Lower lobe of right lung (tissue), 2 donors: Measurements from ENCODE around the gene MFGE8. TPM values are rescaled to one million over a fixed set of nuclear protein-coding genes. Genes with fewer than 3 reads are reported as not detected.
"Not testable (repeated sequence)": the region's sequence is repeated elsewhere in the genome, so short reads cannot be mapped to it uniquely, and the experiment has no call there.

Experiments
- ATAC-seq, 2 donors: fragments of 200-7000 bp; cut with Tn5 transposase; one replicate each; pipeline ENCODE4 v1.9.1; 2020 to 2022; ENCODE audit warnings: mild to moderate bottlenecking in 2 of 2, moderate library complexity in 2 of 2
- DNase-seq: peaks from one replicate; pipeline ENCODE4 v3.0.0-alpha.2; 2020
- H3K27ac ChIP-seq: fragments of 200-600 bp; one replicate; pipeline ENCODE4 v1.8.0; 2022
- H3K27me3 ChIP-seq: fragments of 200-600 bp; one replicate; pipeline ENCODE4 v1.8.0; 2022; ENCODE audit warnings: low read depth
- H3K36me3 ChIP-seq: fragments of 200-600 bp; one replicate; pipeline ENCODE4 v1.8.0; 2022; ENCODE audit warnings: mild to moderate bottlenecking
- H3K4me1 ChIP-seq: fragments of 200-600 bp; one replicate; pipeline ENCODE4 v1.8.0; 2022
- H3K4me3 ChIP-seq: fragments of 200-600 bp; one replicate; pipeline ENCODE4 v1.8.0; 2022; ENCODE audit warnings: mild to moderate bottlenecking
- H3K9me3 ChIP-seq: fragments of 200-600 bp; one replicate; pipeline ENCODE4 v1.8.0; 2022
- intact Hi-C: fragments of 100-400 bp; cut with DNase I; formaldehyde crosslinking; loops from one replicate; pipeline ENCODE4 v1.11.0; 2022
- total RNA-seq: library from RNA; stranded (reverse); fragmentation: NEBNext Ultra II Directional; extraction: Animal tissue kit (Norgen Biotek cat#: 25700); gene quantifications from one replicate; pipeline ENCODE4 v1.2.1, GENCODE V29; 2021
- TF ChIP-seq, protein P1 (sequence below): fragments of 200-600 bp; IDR thresholded peaks from one replicate; pipeline ENCODE4 v1.8.0; 2022; ENCODE audit warnings: antibody characterized with exemption, mild to moderate bottlenecking
- donor health status: DM: no; HTN: yes; CAD: no; lungs with severe emphysema.

The MFGE8 gene
- total RNA-seq, 1 donor from 2014 or later: 125 TPM

DNA sequence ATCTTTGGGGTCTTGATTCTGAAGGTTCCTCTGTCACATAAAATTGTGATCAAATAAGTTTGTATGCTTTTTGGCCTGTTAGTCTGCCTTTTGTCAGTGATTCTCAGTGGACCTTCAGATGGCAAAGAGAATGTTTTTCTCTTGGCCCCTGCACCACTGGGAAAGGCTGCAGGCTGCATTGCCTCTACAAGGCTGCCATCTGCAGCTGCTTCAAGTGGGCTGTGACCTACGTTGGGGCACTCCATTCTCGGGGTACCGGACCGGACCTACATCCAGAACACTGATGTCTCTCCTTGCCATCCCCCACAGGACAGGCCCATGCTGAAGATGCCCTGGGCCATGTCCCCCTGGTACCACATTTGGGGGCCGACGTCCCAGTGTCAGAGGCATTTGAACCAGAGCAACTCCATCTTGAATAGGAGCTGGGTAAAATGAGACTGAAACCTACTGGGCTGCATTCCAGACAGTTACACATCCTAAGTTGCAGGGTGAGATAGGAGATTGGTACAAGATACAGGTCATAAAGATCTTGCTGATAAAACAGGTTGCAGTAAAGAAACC is 37.5 kb upstream of the MFGE8 start:
- TF ChIP-seq, protein P1, sequence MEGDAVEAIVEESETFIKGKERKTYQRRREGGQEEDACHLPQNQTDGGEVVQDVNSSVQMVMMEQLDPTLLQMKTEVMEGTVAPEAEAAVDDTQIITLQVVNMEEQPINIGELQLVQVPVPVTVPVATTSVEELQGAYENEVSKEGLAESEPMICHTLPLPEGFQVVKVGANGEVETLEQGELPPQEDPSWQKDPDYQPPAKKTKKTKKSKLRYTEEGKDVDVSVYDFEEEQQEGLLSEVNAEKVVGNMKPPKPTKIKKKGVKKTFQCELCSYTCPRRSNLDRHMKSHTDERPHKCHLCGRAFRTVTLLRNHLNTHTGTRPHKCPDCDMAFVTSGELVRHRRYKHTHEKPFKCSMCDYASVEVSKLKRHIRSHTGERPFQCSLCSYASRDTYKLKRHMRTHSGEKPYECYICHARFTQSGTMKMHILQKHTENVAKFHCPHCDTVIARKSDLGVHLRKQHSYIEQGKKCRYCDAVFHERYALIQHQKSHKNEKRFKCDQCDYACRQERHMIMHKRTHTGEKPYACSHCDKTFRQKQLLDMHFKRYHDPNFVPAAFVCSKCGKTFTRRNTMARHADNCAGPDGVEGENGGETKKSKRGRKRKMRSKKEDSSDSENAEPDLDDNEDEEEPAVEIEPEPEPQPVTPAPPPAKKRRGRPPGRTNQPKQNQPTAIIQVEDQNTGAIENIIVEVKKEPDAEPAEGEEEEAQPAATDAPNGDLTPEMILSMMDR: no peak
- Histone ChIP-seq H3K9me3 (no peaks in the 10 kb centered on the region), H3K4me1 (no peaks in the 10 kb centered on the region), H3K27me3 (no peaks in the 10 kb centered on the region), H3K36me3 (no peaks in the 10 kb centered on the region), H3K27ac (no peak overlapping the region), H3K4me3 (no peak overlapping the region)
- ATAC-seq (no peak), DNase-seq (no peak)
- intact Hi-C loops: no loop called here

DNA sequence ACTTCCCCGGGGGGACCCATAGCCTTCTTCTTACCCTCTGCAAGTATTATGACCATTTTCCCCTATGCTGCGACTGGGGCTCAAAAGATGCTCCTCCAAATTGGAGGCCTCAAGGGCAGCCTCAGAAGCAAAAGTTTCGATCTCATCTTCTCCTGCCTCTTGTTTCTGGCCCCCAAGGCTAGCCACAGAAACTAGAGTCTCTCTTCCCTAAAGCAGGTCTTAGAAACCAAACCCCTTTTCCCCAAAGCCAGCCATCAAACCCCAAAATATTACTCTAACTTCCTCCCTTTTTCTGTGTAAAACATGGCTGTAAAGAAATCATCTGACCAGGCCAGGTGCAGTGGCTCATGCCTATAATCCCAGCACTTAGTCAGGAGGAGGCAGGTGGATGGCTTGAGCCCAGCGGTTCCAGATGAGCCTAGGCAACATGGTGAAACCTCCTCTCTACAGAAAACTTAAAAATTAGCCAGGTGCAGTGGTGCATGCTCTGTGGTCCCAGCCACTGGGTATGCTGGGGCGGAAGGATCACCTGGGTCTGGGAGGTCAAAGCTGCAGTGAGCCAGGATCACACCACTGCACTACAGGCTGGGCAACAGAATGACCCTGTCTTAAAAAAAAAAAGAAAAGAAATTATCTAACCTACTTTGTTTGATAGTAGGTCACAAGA is 36.7 kb upstream of the MFGE8 start:
- Histone ChIP-seq H3K9me3 (no peaks in the 10 kb centered on the region), H3K4me3 (no peak overlapping the region), H3K36me3 (no peaks in the 10 kb centered on the region), H3K27me3 (no peaks in the 10 kb centered on the region), H3K27ac (no peak overlapping the region), H3K4me1 (no peaks in the 10 kb centered on the region)
- ATAC-seq (no peak), DNase-seq (no peak)
- TF ChIP-seq, protein P1: no peak
- intact Hi-C loops: no loop called here

DNA sequence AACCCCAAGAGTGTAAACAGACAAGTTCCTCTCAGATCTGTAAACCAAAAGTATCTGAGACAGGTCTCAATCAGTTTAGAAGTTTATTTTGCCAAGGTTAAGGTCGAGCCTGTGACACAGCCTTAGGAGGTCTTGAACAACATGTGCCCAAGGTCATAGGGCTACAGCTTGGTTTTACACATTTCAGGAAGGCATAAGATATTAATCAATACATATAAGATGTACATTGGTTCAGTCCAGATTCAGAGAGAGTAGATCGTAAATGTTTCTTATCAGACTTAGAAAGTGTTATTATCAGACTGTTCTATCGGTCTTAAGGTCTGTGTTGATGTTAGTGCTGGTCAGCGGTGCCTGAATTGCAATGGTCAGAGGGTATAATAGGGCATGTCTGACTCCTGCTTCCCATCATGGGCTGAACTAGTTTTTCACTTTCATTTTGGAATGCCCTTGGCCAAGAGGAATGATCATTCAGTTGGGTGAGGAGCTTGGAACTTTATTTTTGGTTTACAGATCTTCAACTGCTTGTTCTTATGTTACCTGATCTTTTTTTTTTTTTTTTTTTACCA is 27.0 kb upstream of the MFGE8 start:
- TF ChIP-seq, protein P1: no peak
- no peak for DNase-seq
- H3K27me3 ChIP-seq: no peaks in the 10 kb centered on the region
- no peaks in the 10 kb centered on the region for H3K36me3 ChIP-seq
- intact Hi-C loops: no loop called here
- H3K4me3 ChIP-seq: no peak overlapping the region
- no peak for ATAC-seq
- no peak overlapping the region for H3K27ac ChIP-seq
- no peaks in the 10 kb centered on the region for H3K9me3 ChIP-seq
- H3K4me1 ChIP-seq: no peaks in the 10 kb centered on the region

DNA sequence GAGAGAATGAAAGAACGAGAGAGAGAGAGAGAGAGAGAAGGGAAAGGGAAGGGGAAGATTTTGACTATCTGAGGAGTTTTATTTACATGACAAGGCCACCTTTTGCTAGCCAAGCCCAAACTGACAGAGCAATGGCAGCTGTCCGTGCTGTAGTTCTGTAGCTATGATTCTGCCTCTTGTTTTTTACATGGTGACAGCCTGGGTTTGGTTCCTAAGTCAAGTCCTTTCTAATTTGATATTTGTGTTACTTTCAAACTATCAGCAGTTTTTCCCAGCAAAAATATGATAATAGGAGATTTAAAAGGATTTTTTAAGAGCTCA is 26.3 kb upstream of the MFGE8 start:
- Histone ChIP-seq H3K27me3 (no peaks in the 10 kb centered on the region), H3K4me1 (no peaks in the 10 kb centered on the region), H3K9me3 (no peaks in the 10 kb centered on the region), H3K4me3 (no peak overlapping the region), H3K36me3 (no peaks in the 10 kb centered on the region), H3K27ac (no peak overlapping the region)
- DNase-seq: no peak
- TF ChIP-seq, protein P1: no peak
- ATAC-seq: no peak
- intact Hi-C loops: no loop called here

DNA sequence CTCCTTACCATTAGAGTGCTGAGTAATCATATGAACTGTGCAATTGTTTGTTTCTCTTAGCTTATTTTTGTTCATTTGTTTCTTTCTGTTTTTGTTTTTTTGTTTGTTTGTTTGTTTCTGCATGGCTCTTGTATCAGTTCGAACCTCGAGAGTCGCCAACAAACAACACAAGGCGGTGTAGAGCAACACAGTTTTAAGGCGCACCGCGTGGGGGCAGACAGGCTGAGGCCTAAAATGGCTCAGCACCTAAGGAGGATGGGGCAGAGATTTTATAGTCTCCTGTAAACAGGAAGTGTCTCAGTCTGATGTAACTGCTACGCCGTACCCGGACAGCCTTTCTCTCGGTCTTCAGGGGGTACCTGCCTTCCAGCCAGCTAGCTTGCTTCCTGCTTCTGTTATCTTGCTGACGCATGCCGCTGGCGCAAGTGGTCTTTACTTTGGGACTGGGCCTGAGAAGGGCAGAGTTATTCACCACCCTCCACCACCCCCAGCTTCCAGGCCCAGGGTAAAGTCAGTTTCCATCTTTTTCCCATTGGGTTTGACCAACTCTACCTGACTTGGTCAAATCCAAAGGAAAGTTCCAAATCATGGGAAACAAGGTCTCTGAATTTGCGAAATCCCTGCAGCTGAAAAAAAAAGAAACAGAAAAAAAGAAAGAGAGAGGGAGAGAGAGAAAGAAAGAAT is 25.8 kb upstream of the MFGE8 start:
- no peaks in the 10 kb centered on the region for H3K27me3 ChIP-seq
- no peak overlapping the region for H3K27ac ChIP-seq
- intact Hi-C loops: no loop called here
- TF ChIP-seq, protein P1: no peak
- no peaks in the 10 kb centered on the region for H3K4me1 ChIP-seq
- no peaks in the 10 kb centered on the region for H3K36me3 ChIP-seq
- DNase-seq: no peak
- no peak overlapping the region for H3K4me3 ChIP-seq
- no peak for ATAC-seq
- no peaks in the 10 kb centered on the region for H3K9me3 ChIP-seq

DNA sequence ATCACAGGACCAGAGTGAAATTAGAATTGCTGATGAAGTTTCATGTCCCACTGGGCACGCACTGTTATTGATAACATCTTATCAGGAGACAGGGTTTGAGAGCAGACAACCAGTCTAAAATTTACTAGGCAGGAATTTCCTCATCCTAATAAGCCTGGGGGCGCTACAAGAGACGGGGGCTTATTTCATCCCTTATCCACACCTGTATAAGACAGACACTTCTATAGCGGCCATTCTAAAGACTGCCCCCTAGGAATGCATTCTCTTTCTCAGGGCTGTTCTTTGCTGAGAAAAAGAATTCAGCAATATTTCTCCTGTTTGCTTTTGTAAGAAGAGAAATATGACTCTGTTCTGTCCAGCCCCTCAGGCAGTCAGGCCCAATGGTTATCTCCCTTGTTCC is 21.3 kb upstream of the MFGE8 start:
- ATAC-seq: not testable (repeated sequence)

More for the DNA sequence above, 21.3 kb upstream of the MFGE8 start:
- H3K36me3 ChIP-seq, H3K27me3 ChIP-seq, H3K27ac ChIP-seq, H3K4me1 ChIP-seq, H3K4me3 ChIP-seq, H3K9me3 ChIP-seq, intact Hi-C loops, DNase-seq: not testable (repeated sequence)
